ENCODE measurements around the gene CARD6.
"Not testable (repeated sequence)": the region's sequence is repeated elsewhere in the genome, so short reads cannot be mapped to it uniquely, and the experiment has no call there.

Gene CARD6

DNA sequence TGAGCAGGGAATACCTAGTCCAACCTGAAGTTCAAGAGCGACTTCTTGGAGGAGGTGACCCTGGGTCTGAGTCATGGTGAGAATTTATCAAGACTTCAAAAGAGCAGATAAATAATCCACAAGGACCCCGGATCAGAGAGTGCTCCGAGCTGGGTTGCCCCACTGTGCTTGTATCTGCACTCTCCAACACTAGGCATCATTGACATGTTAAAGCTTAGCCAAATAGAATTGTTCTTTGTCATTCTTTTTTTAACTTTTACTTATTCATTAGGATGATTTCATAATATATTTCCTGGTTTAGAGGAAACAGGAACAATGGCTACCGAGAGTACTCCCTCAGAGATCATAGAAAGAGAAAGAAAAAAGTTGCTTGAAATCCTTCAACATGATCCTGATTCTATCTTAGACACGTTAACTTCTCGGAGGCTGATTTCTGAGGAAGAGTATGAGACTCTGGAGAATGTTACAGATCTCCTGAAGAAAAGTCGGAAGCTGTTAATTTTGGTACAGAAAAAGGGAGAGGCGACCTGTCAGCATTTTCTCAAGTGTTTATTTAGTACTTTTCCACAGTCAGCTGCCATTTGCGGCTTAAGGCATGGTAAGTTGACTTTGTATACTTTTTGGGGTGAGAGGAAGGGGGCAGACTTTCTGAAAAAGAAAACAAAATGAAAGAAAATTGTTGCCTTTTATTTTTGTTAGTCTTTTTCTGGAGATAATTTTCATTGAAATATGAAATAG, at the start of gene CARD6:
Gene CARD6 (plus strand): TSS at position 300 of the 738 bp plus-strand sequence. CDS start 16 bp downstream, at position 316.
- DNase-seq (ENCODE audit: low spot score) = peak; percentile 34

DNA sequence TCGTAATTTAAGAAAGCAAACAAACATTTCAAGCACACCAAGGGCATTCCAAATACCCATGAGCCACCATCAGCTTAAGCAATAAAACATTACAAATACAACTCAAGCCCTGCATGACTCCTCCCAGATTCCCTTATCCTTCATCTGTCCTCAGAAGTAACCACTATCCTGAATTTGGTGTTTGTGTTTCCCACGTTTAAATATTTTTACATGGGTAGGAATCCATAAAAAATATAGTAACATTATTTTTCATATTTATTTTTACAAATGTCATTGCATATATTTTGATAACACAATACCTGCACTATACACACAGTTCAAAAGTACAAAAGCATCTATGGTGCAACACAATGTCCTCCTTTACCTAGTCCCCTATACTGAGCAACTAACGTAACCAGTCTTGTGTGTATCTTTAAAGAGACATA, 49.4 kb upstream of the CARD6 start:
- no peak for DNase-seq (ENCODE audit: low spot score)

- not testable (repeated sequence) for DNase-seq (ENCODE audit: low spot score)
Observed at GRCh38 chr5:40792691-40793090, 48.5 kb upstream of the CARD6 start.

DNA sequence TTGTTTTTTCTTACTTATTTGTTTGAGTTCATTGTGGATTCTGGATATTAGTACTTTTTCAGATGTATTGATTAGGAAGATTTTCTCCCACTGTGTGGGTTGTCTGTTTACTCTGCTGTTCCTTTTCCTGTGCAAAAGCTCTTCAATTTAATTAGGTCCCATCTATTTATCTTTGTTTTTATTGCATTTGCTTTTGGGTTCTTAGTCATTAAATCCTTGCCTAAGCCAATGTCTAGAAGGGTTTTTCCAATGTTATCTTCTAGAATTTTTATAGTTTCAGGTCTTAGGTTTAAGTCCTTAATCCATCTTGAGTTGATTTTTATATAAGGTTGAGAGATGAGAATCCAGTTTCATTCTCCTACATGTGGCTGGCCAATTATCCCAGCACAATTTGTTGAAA, 46.8 kb upstream of the CARD6 start:
- not testable (repeated sequence) for DNase-seq (ENCODE audit: low spot score)

DNA sequence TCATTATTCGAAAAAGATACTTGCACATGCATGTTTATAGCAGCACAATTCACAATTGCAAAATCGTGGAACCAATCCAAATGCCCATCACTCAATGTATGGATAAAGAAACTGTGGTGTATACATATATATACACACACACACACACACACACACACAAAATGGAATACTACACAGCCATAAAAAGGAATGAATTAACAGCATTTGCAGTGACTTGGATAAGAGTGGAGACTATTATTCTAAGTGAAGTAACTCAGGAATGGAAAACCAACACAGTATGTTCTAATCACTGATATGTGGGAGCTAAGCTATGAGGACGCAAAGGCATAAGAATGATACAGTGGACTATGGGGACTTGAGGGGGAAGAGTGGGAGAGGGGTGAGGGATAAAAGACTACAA, 46.3 kb upstream of the CARD6 start:
- not testable (repeated sequence) for DNase-seq (ENCODE audit: low spot score)

DNA sequence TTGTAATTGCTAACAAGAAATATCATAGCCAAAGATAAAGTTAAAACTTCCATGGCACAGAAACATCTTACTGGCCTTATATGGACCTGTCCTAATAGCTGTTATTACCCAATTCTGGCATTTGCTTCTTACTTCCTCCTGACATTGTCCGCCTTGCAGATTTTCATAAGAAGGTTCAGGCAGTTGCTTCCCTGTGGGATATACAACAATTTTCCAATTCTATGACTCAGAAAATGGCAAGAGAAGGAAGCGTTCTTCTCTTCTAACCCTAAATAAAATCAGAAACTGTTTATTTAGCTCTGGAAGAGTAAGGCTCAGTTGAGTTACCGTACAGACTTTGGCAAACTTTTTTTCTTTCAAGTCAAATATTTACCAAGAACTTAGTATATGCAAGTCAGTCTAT, 44.7 kb upstream of the CARD6 start:
- peak; percentile 17 for DNase-seq (ENCODE audit: low spot score)

- DNase-seq (ENCODE audit: low spot score) = peak; percentile 54
Observed at GRCh38 chr5:40797273-40798011, 43.7 kb upstream of the CARD6 start.

GRCh38 chr5:40798012-40798800, 43.0 kb upstream of the CARD6 start, which contains the start of gene PRKAA1:
TSS of gene PRKAA1 (minus strand) at chr5:40798374. CDS start at chr5:40798189, 185 bp downstream.
- peak; percentile 89 for DNase-seq (ENCODE audit: low spot score)

- DNase-seq (ENCODE audit: low spot score) = peak; percentile 57
Observed at GRCh38 chr5:40798801-40799210, 42.4 kb upstream of the CARD6 start.

GRCh38 chr5:40799258-40799657, 41.9 kb upstream of the CARD6 start:
- no peak for DNase-seq (ENCODE audit: low spot score)

DNA sequence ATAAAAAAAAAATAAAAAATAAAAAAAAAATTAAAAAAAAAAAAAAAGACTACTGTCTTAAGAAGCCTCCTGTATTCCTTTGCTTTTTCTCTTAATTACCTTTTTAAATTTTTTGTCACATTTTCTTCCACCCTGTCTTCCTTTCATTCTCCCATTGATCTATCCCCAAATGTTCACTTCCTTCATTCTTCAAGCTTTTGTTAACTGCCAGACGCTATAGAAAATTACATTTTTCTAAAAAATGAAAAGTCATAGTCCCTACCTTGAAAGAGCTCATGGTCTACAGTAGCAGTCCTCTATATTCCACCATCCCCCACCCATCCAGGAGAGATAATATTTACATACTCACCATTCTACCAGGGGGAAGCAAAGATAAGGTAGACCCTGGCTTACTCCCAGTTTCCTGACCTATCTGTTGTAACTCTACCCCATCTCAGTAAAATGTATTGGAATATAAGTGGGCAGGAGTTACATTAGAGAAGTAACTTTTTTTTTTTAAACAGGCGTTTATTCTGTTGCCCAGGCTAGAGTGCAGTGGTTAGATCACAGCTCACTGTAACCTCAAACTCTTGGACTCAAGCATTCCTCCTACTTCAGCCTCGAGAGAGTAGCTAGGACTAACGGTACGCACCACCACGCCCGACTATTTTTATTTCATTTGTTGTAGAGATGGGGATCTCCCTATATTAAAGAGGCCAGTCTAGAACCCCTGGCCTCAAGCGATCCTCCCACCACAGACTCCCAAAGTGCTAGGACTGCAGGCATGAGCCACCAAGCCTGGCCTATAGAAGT, 39.2 kb upstream of the CARD6 start:
- no peak for DNase-seq (ENCODE audit: low spot score)

DNA sequence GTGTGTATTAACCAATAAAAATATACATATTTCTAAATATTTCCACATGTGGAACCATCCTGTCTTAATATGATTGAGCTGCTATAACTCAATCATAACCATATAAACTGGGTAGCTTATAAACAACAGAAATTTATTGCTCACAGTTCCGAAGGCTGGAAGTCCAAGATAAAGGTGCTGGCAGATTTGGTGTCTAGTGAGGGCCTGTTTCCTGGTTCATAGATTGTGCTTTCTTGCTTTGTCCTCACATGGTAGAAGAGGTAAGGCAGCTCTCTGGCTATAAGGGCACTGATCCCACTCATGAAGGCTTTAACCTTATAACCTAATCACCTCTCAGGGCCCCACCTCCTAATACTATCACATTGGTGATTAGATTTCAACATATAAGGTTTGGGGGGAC, 29.0 kb upstream of the CARD6 start:
- DNase-seq (ENCODE audit: low spot score) = no peak

DNA sequence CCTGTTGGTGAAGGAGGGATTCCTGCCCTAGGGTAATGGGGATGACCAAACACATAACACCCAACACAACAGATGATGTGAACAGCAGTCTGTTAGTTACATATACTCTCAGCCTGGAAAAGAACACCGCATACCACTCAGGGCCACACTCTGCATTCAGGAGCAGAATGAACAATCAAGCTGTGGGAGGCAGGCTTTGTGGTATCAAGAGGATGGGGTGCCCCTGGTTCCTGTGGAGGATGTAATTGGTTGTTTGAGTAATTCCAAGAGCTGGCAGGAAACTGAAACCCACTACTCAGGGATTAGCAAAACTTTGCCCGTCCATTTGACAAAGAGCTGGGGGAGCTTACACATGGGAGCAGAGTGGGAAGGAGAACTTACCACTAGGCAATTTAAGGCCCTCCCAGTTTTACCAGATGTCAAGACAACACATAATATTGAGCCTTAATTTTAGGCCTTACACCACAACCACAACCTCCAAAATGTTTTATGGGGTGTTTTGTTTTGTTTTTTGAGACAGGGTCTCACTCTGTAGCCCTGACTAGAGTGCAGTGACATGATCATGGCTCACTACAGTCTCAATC, 27.4 kb upstream of the CARD6 start:
- no peak for DNase-seq (ENCODE audit: low spot score)

DNA sequence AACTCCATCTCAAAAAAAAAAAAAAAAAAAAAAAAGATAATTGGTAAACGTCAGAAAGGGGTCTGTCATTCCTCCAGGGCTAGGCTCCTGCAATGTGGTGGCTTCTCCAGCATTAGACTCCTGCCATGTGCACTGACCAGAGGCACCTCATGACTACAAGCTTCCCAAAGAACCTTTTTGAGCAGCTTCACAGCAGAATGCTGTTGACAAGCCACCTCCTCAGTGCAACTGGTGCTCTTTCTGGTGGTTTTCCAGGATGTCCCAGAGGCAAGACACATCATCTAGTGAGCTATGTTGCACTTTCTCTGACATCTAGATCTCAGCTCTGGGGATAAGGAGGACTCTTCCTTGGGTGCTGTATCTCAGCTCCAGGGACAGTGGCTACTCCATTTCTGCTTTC, 17.7 kb upstream of the CARD6 start:
- DNase-seq (ENCODE audit: low spot score) = no peak

DNA sequence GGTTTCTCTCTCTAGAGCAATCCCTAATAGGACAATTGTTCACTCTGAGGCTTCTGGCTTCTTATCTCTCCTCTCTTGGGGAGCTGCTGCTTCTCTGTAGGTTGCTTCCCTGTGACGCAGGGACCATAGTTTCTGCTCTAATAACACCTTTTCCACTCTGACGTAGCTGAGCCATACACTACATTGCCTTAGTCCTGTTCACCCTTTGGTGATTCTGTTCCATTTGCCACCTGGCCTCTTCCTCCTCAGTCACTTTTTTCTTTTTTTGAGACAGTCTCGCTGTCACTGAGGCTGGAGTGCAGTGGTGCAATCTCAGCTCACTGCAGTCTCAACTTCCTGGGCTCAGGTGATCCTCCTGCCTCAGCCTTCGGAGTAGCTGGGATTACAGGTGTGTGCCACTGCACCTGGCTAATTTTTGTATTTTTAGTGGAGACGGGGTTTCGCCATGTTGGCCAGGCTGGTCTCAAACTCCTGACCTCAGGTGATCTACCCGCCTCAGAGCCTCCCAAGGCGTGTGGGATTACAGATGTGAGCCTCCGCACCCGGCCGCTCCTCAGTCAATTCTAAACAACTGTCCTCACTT, 15.6 kb upstream of the CARD6 start:
- not testable (repeated sequence) for DNase-seq (ENCODE audit: low spot score)

- no peak for DNase-seq (ENCODE audit: low spot score)
Observed at GRCh38 chr5:40826489-40827187, 14.5 kb upstream of the CARD6 start.

DNA sequence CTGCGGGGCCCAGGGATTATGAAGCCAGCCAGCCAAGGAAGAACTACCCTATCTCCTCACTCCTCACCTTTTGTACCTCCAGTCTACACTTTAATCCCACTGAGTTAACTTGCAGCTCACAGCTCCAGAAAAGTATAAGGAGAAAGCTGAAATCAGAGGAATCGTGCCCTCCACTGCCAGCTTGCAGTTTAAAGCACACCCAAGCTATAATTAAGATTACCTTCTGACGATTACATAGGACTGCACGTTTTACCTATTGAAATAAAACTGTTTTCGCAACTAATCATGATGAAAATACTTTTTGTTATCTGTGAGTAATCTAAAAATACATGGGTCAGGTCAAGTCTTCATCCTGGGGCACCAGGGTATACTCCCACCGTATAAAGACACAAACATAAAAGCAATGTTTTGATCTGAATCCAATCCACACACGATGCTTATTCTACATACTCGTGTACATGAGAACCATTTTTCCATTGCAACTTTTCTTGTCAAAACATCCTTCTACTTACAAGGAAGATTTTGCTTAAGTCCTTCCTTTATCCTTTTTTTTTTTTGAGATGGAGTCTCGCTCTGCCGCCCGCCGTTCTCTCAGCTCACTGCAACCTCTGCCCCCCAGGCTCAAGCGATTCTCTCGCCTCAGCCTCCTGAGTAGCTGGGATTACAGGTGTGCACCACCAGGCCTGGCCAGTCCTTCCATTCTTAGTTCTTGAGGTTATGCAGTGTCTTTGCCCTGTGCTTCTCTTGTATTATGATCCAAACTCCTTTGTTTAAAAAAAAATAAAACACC, 13.8 kb upstream of the CARD6 start:
- no peak for DNase-seq (ENCODE audit: low spot score)

- no peak for DNase-seq (ENCODE audit: low spot score)
Observed at GRCh38 chr5:40828021-40828631, 13.0 kb upstream of the CARD6 start.

Measured in hepatic stellate cell (primary cell).